WTC11 (cell line): ENCODE data around the gene CD320. TPM values are rescaled to one million over a fixed set of nuclear protein-coding genes. Genes with fewer than 3 reads are reported as not detected.

ENCODE experiments used
- ATAC-seq: fragments of 200-7000 bp; cut with Tn5 transposase; 2 replicates; pipeline ENCODE4 v1.10.0; 2021; ENCODE audit warnings: mild to moderate bottlenecking, moderate library complexity
- CTCF ChIA-PET: fragments of 300-600 bp; sonication (Branson Sonifier 250); formaldehyde crosslinking; loops from one replicate; lab custom pipeline; 2021; ENCODE audit warnings: antibody characterized with exemption; lab: Charles Lee
- POLR2A ChIA-PET: fragments of 350-600 bp; sonication (Branson Sonifier 250); formaldehyde crosslinking; loops from one replicate; lab custom pipeline; 2021; ENCODE audit warnings: antibody characterized with exemption; lab: Charles Lee
- DNase-seq: peaks from one replicate; pipeline ENCODE4 v3.0.0; 2021; ENCODE audit warnings: low spot score
- H3K27ac Mint-ChIP-seq: 2 replicates; pipeline ENCODE4 v1.8.0; 2021; ENCODE audit warnings: mixed read lengths
- H3K27me3 Mint-ChIP-seq: 2 replicates; pipeline ENCODE4 v1.8.0; 2021; ENCODE audit warnings: low read depth, mild to moderate bottlenecking, moderate library complexity, mixed read lengths
- H3K36me3 Mint-ChIP-seq: 2 replicates; pipeline ENCODE4 v1.8.0; 2021; ENCODE audit warnings: mixed read lengths
- H3K4me1 Mint-ChIP-seq: 2 replicates; pipeline ENCODE4 v1.8.0; 2022; ENCODE audit warnings: mixed read lengths
- H3K4me3 Mint-ChIP-seq: 2 replicates; pipeline ENCODE4 v1.8.0; 2021; ENCODE audit warnings: mild to moderate bottlenecking, moderate library complexity, mixed read lengths
- H3K9me3 Mint-ChIP-seq: 2 replicates; pipeline ENCODE4 v1.8.0; 2021; ENCODE audit warnings: mixed read lengths
- ATF1 ChIP-seq: sonication (generic); formaldehyde crosslinking; IDR thresholded peaks from 2 replicates; pipeline ENCODE4 v1.8.1; 2023; ENCODE audit warnings: mild to moderate bottlenecking, moderate library complexity, missing genetic modification reagents
- CBFB ChIP-seq: sonication (generic); formaldehyde crosslinking; IDR thresholded peaks from 2 replicates; pipeline ENCODE4 v1.8.1; 2022; ENCODE audit warnings: mild to moderate bottlenecking, low read depth, missing genetic modification reagents
- CREB1 ChIP-seq: sonication (generic); formaldehyde crosslinking; IDR thresholded peaks from 2 replicates; pipeline ENCODE4 v1.8.0; 2023; ENCODE audit warnings: mild to moderate bottlenecking, missing genetic modification reagents
- EMX1 ChIP-seq: fragments of 250-450 bp; sonication (Bioruptor Pico); IDR thresholded peaks from 2 replicates; pipeline ENCODE4 v1.8.0; 2021; ENCODE audit warnings: mild to moderate bottlenecking
- GRHL2 ChIP-seq: fragments of 250-450 bp; sonication (Bioruptor Pico); IDR thresholded peaks from 2 replicates; pipeline ENCODE4 v1.8.0; 2022; ENCODE audit warnings: mild to moderate bottlenecking, moderate library complexity; ENCODE audit not compliant: insufficient replicate concordance, severe bottlenecking
- IRF1 ChIP-seq: sonication (generic); formaldehyde crosslinking; IDR thresholded peaks from 2 replicates; pipeline ENCODE4 v1.8.0; 2023; ENCODE audit warnings: missing genetic modification reagents
- IRF2 ChIP-seq: sonication (generic); formaldehyde crosslinking; IDR thresholded peaks from 2 replicates; pipeline ENCODE4 v1.8.0; 2022; ENCODE audit warnings: low read depth, missing genetic modification reagents, borderline replicate concordance
- JUN ChIP-seq: sonication (generic); formaldehyde crosslinking; IDR thresholded peaks from 2 replicates; pipeline ENCODE4 v1.8.0; 2023; ENCODE audit warnings: mild to moderate bottlenecking, missing genetic modification reagents
- NFE2L1 ChIP-seq: sonication (generic); formaldehyde crosslinking; IDR thresholded peaks from 2 replicates; pipeline ENCODE4 v1.8.1; 2023; ENCODE audit warnings: missing genetic modification reagents
- NR1H2 ChIP-seq: sonication (generic); formaldehyde crosslinking; IDR thresholded peaks from 2 replicates; pipeline ENCODE4 v1.9.0; 2021; ENCODE audit warnings: mild to moderate bottlenecking, moderate library complexity, missing genetic modification reagents
- NR3C1 ChIP-seq: sonication (generic); formaldehyde crosslinking; conservative IDR thresholded peaks from 2 replicates; pipeline ENCODE4 v1.8.1; 2023; ENCODE audit warnings: low read depth, mild to moderate bottlenecking, missing genetic modification reagents
- PRRX2 ChIP-seq: fragments of 250-450 bp; sonication (Bioruptor Pico); IDR thresholded peaks from 2 replicates; pipeline ENCODE4 v1.8.0; 2021; ENCODE audit warnings: mild to moderate bottlenecking
- RELA ChIP-seq: sonication (generic); formaldehyde crosslinking; IDR thresholded peaks from 2 replicates; pipeline ENCODE4 v1.8.1; 2022; ENCODE audit warnings: missing genetic modification reagents, mild to moderate bottlenecking, borderline replicate concordance
- STAT6 ChIP-seq: sonication (generic); formaldehyde crosslinking; conservative IDR thresholded peaks from 2 replicates; pipeline ENCODE4 v1.8.1; 2023; ENCODE audit warnings: mild to moderate bottlenecking, low read depth, missing genetic modification reagents, moderate library complexity
- TEAD1 ChIP-seq: sonication (generic); formaldehyde crosslinking; IDR thresholded peaks from 2 replicates; pipeline ENCODE4 v1.8.0; 2022; ENCODE audit warnings: mild to moderate bottlenecking, missing genetic modification reagents
- ZNF138 ChIP-seq: sonication (generic); formaldehyde crosslinking; conservative IDR thresholded peaks from 2 replicates; pipeline ENCODE4 v1.8.1; 2022; ENCODE audit warnings: mild to moderate bottlenecking, moderate library complexity, missing genetic modification reagents
- ZNF263 ChIP-seq: sonication (generic); formaldehyde crosslinking; IDR thresholded peaks from 2 replicates; pipeline ENCODE4 v1.8.1; 2022; ENCODE audit warnings: low read depth, mild to moderate bottlenecking, moderate library complexity, missing genetic modification reagents
- total RNA-seq: library from RNA; stranded (reverse); gene quantifications from 3 replicates; pipeline ENCODE4 v1.2.3, GENCODE V29; 2021
- TF ChIP-seq, protein P1 (sequence below): sonication (generic); formaldehyde crosslinking; IDR thresholded peaks from 2 replicates; pipeline ENCODE4 v1.8.0; 2022; ENCODE audit warnings: mild to moderate bottlenecking, missing genetic modification reagents
- TF ChIP-seq, protein P2 (sequence below): fragments of 250-450 bp; sonication (Bioruptor Pico); IDR thresholded peaks from 2 replicates; pipeline ENCODE4 v2.1.2; 2022; ENCODE audit warnings: mild to moderate bottlenecking, moderate library complexity
- TF ChIP-seq, protein P3 (sequence below): fragments of 200-600 bp; IDR thresholded peaks from 2 replicates; pipeline ENCODE4 v1.8.0; 2022; ENCODE audit warnings: antibody characterized with exemption

Gene CD320
- total RNA-seq, 1 experiment from 2014 or later, result 107 TPM

GRCh38 chr19:8331263-8331845 is 23.2 kb upstream of the CD320 start (continued):
- TF ChIP-seq IRF1 (CRISPR knock-in tag) (no peak), ZNF263 (CRISPR knock-in tag) (no peak), EMX1 (CRISPR knock-in tag) (no peak), JUN (CRISPR knock-in tag) (no peak), NFE2L1 (CRISPR knock-in tag) (no peak), RELA (CRISPR knock-in tag) (no peak), CBFB (CRISPR knock-in tag) (no peak), GRHL2 (CRISPR knock-in tag) (no peak), NR3C1 (CRISPR knock-in tag) (no peak), ATF1 (CRISPR knock-in tag) (no peak), ZNF138 (CRISPR knock-in tag) (no peak), TEAD1 (CRISPR knock-in tag) (no peak)

DNA sequence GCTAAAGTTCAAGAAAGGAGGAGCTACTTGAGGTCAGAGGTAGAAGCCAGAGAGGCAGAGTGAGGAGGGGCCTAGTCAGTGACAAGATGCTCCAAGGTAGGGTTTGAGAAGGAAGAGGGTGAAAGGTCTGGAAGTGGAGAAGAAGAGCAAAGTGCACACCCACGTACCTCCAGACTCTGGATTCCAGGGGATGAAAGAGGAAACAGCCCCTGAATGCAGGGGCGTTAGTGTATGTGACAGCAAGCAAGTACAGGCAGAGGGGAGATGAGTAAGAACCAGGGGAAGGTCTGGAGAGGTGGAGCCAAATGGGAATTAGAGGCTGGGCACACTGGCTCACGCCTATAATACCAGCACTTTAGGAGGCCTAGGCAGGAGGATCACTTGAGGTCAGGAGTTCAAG is 21.8 kb upstream of the CD320 start:
- ATAC-seq (no peak), DNase-seq (no peak)
- POLR2A ChIA-PET, result no interaction called here
- Mint-ChIP-seq H3K36me3 (no peaks in the 10 kb centered on the region), H3K27ac (no peak overlapping the region; the same call in 1 of the 2 replicates), H3K4me1 (peaks cover 3% of the 10 kb centered on the region; the same call in 1 of the 2 replicates), H3K4me3 (no peak overlapping the region), H3K27me3 (peaks cover 65% of the 10 kb centered on the region), H3K9me3 (no peaks in the 10 kb centered on the region)
- CTCF ChIA-PET, result no interaction called here
- TF ChIP-seq NR1H2 (CRISPR knock-in tag) (no peak), CREB1 (CRISPR knock-in tag) (no peak), STAT6 (CRISPR knock-in tag) (no peak), PRRX2 (CRISPR knock-in tag) (no peak), IRF2 (CRISPR knock-in tag) (no peak), IRF1 (CRISPR knock-in tag) (no peak)
- TF ChIP-seq, protein P1, sequence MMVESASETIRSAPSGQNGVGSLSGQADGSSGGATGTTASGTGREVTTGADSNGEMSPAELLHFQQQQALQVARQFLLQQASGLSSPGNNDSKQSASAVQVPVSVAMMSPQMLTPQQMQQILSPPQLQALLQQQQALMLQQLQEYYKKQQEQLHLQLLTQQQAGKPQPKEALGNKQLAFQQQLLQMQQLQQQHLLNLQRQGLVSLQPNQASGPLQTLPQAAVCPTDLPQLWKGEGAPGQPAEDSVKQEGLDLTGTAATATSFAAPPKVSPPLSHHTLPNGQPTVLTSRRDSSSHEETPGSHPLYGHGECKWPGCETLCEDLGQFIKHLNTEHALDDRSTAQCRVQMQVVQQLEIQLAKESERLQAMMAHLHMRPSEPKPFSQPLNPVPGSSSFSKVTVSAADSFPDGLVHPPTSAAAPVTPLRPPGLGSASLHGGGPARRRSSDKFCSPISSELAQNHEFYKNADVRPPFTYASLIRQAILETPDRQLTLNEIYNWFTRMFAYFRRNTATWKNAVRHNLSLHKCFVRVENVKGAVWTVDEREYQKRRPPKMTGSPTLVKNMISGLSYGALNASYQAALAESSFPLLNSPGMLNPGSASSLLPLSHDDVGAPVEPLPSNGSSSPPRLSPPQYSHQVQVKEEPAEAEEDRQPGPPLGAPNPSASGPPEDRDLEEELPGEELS (CRISPR knock-in tag), result no peak

- Mint-ChIP-seq H3K36me3 (peaks cover 20% of the 10 kb centered on the region), H3K4me3 (no peak overlapping the region), H3K27me3 (peaks cover 25% of the 10 kb centered on the region), H3K4me1 (peaks cover 15% of the 10 kb centered on the region), H3K27ac (no peak overlapping the region), H3K9me3 (no peaks in the 10 kb centered on the region)
- ChIA-PET POLR2A (interaction anchor here (0.6 to 0.7 kb wide), 2 partner anchors 63 to 835 kb away, joined by 5 to 12 read pairs; no protein-coding TSS in a partner anchor), CTCF (interaction anchor here (0.7 to 3.9 kb wide), 3 partner anchors 10 to 59 kb away, joined by 3 to 25 read pairs (median 9); no protein-coding TSS in a partner anchor)
- DNase-seq (no peak), ATAC-seq (no peak)
- TF ChIP-seq, protein P1 (CRISPR knock-in tag), result no peak
- TF ChIP-seq, protein P2, sequence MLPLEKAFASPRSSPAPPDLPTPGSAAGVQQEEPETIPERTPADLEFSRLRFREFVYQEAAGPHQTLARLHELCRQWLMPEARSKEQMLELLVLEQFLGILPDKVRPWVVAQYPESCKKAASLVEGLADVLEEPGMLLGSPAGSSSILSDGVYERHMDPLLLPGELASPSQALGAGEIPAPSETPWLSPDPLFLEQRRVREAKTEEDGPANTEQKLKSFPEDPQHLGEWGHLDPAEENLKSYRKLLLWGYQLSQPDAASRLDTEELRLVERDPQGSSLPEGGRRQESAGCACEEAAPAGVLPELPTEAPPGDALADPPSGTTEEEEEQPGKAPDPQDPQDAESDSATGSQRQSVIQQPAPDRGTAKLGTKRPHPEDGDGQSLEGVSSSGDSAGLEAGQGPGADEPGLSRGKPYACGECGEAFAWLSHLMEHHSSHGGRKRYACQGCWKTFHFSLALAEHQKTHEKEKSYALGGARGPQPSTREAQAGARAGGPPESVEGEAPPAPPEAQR (CRISPR knock-in tag), result no peak
- TF ChIP-seq, protein P3, sequence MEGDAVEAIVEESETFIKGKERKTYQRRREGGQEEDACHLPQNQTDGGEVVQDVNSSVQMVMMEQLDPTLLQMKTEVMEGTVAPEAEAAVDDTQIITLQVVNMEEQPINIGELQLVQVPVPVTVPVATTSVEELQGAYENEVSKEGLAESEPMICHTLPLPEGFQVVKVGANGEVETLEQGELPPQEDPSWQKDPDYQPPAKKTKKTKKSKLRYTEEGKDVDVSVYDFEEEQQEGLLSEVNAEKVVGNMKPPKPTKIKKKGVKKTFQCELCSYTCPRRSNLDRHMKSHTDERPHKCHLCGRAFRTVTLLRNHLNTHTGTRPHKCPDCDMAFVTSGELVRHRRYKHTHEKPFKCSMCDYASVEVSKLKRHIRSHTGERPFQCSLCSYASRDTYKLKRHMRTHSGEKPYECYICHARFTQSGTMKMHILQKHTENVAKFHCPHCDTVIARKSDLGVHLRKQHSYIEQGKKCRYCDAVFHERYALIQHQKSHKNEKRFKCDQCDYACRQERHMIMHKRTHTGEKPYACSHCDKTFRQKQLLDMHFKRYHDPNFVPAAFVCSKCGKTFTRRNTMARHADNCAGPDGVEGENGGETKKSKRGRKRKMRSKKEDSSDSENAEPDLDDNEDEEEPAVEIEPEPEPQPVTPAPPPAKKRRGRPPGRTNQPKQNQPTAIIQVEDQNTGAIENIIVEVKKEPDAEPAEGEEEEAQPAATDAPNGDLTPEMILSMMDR, result no peak
- TF ChIP-seq TEAD1 (CRISPR knock-in tag), result no peak
- TF ChIP-seq CBFB (CRISPR knock-in tag), result no peak
Observed at GRCh38 chr19:8325454-8325853, 17.3 kb upstream of the CD320 start.
